HEK293 (cell line): ENCODE results near the gene CACNB4.

ENCODE experiments used
- CTCF ChIA-PET: fragments of 350-600 bp; formaldehyde crosslinking; extraction: SDS; loops from one replicate; lab custom pipeline; 2021; ENCODE audit warnings: antibody characterized with exemption; lab: Yijun Ruan, JAX
- POLR2A ChIA-PET: fragments of 300-600 bp; formaldehyde crosslinking; extraction: SDS; loops from one replicate; lab custom pipeline; 2020; ENCODE audit warnings: antibody characterized with exemption, inconsistent platforms; lab: Yijun Ruan, JAX
- H3K27ac ChIP-seq: fragments of 200-500 bp; sonication (Bioruptor generic); 2 replicates; pipeline ENCODE4 v1.5.1; 2014; ENCODE audit warnings: low read depth, low read length, control low read depth, inconsistent platforms; ENCODE audit errors: extremely low read depth
- H3K36me3 ChIP-seq, 2 experiments: fragments of 200-500 bp in 1 of 2; sonication (Bioruptor generic) in 1 of 2; 1 replicate in 1 of 2; 2 replicates in 1 of 2; pipeline ENCODE4 v1.5.1; 2014 to 2017; ENCODE audit warnings: inconsistent platforms in 2 of 2, low read length in 2 of 2; ENCODE audit not compliant: control insufficient read depth in 2 of 2, insufficient read depth in 1 of 2
- H3K4me1 ChIP-seq: fragments of 200-500 bp; sonication (Bioruptor generic); 2 replicates; pipeline ENCODE4 v1.5.1; 2014; ENCODE audit warnings: mild to moderate bottlenecking, low read length, inconsistent platforms; ENCODE audit not compliant: control insufficient read depth, insufficient read depth
- H3K4me3 ChIP-seq: 2 replicates; pipeline ENCODE4 v1.5.1; 2011; ENCODE audit warnings: low read depth, mild to moderate bottlenecking, control low read depth, low read length, moderate library complexity
- H3K9me3 ChIP-seq: fragments of 200-500 bp; sonication (Bioruptor generic); 2 replicates; pipeline ENCODE4 v1.5.1; 2014; ENCODE audit warnings: low read depth, low read length, inconsistent platforms; ENCODE audit not compliant: control insufficient read depth, insufficient read depth
- AEBP2 ChIP-seq: fragments of 450-650 bp; formaldehyde crosslinking; IDR thresholded peaks from 2 replicates; pipeline ENCODE4 v1.5.1; 2016; ENCODE audit warnings: missing biosample characterization, missing genetic modification characterization, borderline replicate concordance
- KLF8 ChIP-seq: fragments of 450-650 bp; formaldehyde crosslinking; IDR thresholded peaks from 2 replicates; pipeline ENCODE4 v1.5.1; 2016; ENCODE audit warnings: missing biosample characterization, missing genetic modification characterization
- MZF1 ChIP-seq: fragments of 450-650 bp; formaldehyde crosslinking; IDR thresholded peaks from 2 replicates; pipeline ENCODE4 v1.5.1; 2017; ENCODE audit warnings: missing biosample characterization, missing genetic modification characterization, borderline replicate concordance
- YY1 ChIP-seq: fragments of 450-650 bp; formaldehyde crosslinking; IDR thresholded peaks from 2 replicates; pipeline ENCODE4 v1.5.1; 2018; ENCODE audit warnings: missing biosample characterization, missing genetic modification characterization
- ZBTB21 ChIP-seq: fragments of 450-650 bp; formaldehyde crosslinking; IDR thresholded peaks from 2 replicates; pipeline ENCODE4 v1.5.1; 2017; ENCODE audit warnings: missing biosample characterization, missing genetic modification characterization
- ZFHX2 ChIP-seq: fragments of 450-650 bp; formaldehyde crosslinking; conservative IDR thresholded peaks from 2 replicates; pipeline ENCODE4 v1.5.1; 2016; ENCODE audit warnings: missing biosample characterization, missing genetic modification characterization
- ZNF148 ChIP-seq: fragments of 450-650 bp; formaldehyde crosslinking; IDR thresholded peaks from 2 replicates; pipeline ENCODE4 v1.5.0; 2017; ENCODE audit warnings: missing biosample characterization, missing genetic modification characterization, borderline replicate concordance
- ZNF175 ChIP-seq: fragments of 450-650 bp; formaldehyde crosslinking; IDR thresholded peaks from 2 replicates; pipeline ENCODE4 v1.5.1; 2016; ENCODE audit warnings: missing biosample characterization, missing genetic modification characterization
- ZNF274 ChIP-seq, 2 experiments: fragments of 200-500 bp in 1 of 2; fragments of 450-650 bp in 1 of 2; sonication (Bioruptor generic) in 1 of 2; formaldehyde crosslinking in 1 of 2; IDR thresholded peaks; 2 replicates each; pipeline versions ENCODE4 v1.5.1 to v1.6.1; 2014 to 2016; ENCODE audit warnings: borderline replicate concordance in 1 of 2, inconsistent platforms in 1 of 2, low read length in 1 of 2, missing biosample characterization in 1 of 2, missing genetic modification characterization in 1 of 2
- ZNF416 ChIP-seq: fragments of 450-650 bp; formaldehyde crosslinking; IDR thresholded peaks from 2 replicates; pipeline ENCODE4 v1.5.1; 2016; ENCODE audit warnings: missing biosample characterization, missing genetic modification characterization
- ZNF423 ChIP-seq: fragments of 450-650 bp; formaldehyde crosslinking; IDR thresholded peaks from 2 replicates; pipeline ENCODE4 v1.5.1; 2016; ENCODE audit warnings: missing biosample characterization, missing genetic modification characterization
- ZNF449 ChIP-seq: fragments of 450-650 bp; formaldehyde crosslinking; IDR thresholded peaks from 2 replicates; pipeline ENCODE4 v1.5.1; 2017; ENCODE audit warnings: missing biosample characterization, mild to moderate bottlenecking, missing genetic modification characterization, moderate library complexity
- ZNF561 ChIP-seq: fragments of 450-650 bp; IDR thresholded peaks from 2 replicates; pipeline ENCODE4 v1.5.1; 2018; ENCODE audit warnings: missing biosample characterization, missing genetic modification characterization, borderline replicate concordance
- ZNF596 ChIP-seq: fragments of 450-650 bp; IDR thresholded peaks from 2 replicates; pipeline ENCODE4 v1.5.0; 2018; ENCODE audit warnings: missing biosample characterization, mild to moderate bottlenecking, missing genetic modification characterization, moderate library complexity
- ZNF658 ChIP-seq: fragments of 450-650 bp; formaldehyde crosslinking; IDR thresholded peaks from 2 replicates; pipeline ENCODE4; 2016; ENCODE audit warnings: missing biosample characterization, missing genetic modification characterization
- ZNF660 ChIP-seq: fragments of 450-650 bp; IDR thresholded peaks from 2 replicates; pipeline ENCODE4 v1.5.1; 2018; ENCODE audit warnings: missing biosample characterization, mild to moderate bottlenecking, missing genetic modification characterization
- ZNF701 ChIP-seq: fragments of 450-650 bp; formaldehyde crosslinking; IDR thresholded peaks from 2 replicates; pipeline ENCODE4 v1.5.1; 2016; ENCODE audit warnings: missing biosample characterization, missing genetic modification characterization
- ZNF76 ChIP-seq: fragments of 450-650 bp; formaldehyde crosslinking; IDR thresholded peaks from 2 replicates; pipeline ENCODE4; 2016; ENCODE audit warnings: low read depth, missing biosample characterization, missing genetic modification characterization, borderline replicate concordance
- ZNF768 ChIP-seq: fragments of 450-650 bp; formaldehyde crosslinking; IDR thresholded peaks from 2 replicates; pipeline ENCODE4 v1.5.1; 2018; ENCODE audit warnings: missing biosample characterization, mild to moderate bottlenecking, missing genetic modification characterization
- ZNF791 ChIP-seq: fragments of 450-650 bp; formaldehyde crosslinking; IDR thresholded peaks from 2 replicates; pipeline ENCODE4 v1.5.1; 2016; ENCODE audit warnings: missing biosample characterization, missing genetic modification characterization
- ZNF843 ChIP-seq: fragments of 450-650 bp; formaldehyde crosslinking; IDR thresholded peaks from 2 replicates; pipeline ENCODE4 v1.5.1; 2016; ENCODE audit warnings: missing biosample characterization, missing genetic modification characterization
- ZSCAN23 ChIP-seq: fragments of 450-650 bp; formaldehyde crosslinking; IDR thresholded peaks from 2 replicates; pipeline ENCODE4 v1.5.1; 2016; ENCODE audit warnings: missing biosample characterization, missing genetic modification characterization

The CACNB4 gene

GRCh38 chr2:151959238-151959637 lies 139.6 kb downstream of the CACNB4 start:
- no peak overlapping the region for H3K27ac ChIP-seq
- TF ChIP-seq ZNF843 (tag by site-specific recombination) (no peak), ZNF660 (tag by site-specific recombination) (no peak), ZFHX2 (no peak), ZNF791 (no peak)
- TF ChIP-seq, all 188 proteins: peak for 0
- Histone ChIP-seq H3K4me1 (no peaks in the 10 kb centered on the region), H3K4me3 (no peak overlapping the region), H3K9me3 (no peaks in the 10 kb centered on the region), H3K36me3 (no peaks in the 10 kb centered on the region)
- ChIA-PET CTCF (interaction anchor here (1.2 to 1.3 kb wide), 2 partner anchors 11 to 39 kb away, joined by 3 to 7 read pairs; no protein-coding TSS in a partner anchor), POLR2A (no interaction called here)

GRCh38 chr2:151953467-151953866 lies 145.4 kb downstream of the CACNB4 start:
- POLR2A ChIA-PET: no interaction called here
- no peak overlapping the region for H3K4me3 ChIP-seq

More at GRCh38 chr2:151953467-151953866, 145.4 kb downstream of the CACNB4 start:
- CTCF ChIA-PET: interaction anchor here (0.8 to 1.9 kb wide), 2 partner anchors 22 to 45 kb away, joined by 3 to 5 read pairs; no protein-coding TSS in a partner anchor
- Histone ChIP-seq H3K9me3 (no peaks in the 10 kb centered on the region), H3K36me3 (no peaks in the 10 kb centered on the region), H3K4me1 (no peaks in the 10 kb centered on the region), H3K27ac (no peak overlapping the region)
- no peak for TF ChIP-seq MZF1
- TF ChIP-seq ZNF561 (tag by site-specific recombination): no peak
- no peak for TF ChIP-seq ZNF701
- TF ChIP-seq ZNF416 (tag by site-specific recombination): no peak
- TF ChIP-seq ZNF423: no peak
- TF ChIP-seq ZNF449: no peak
- TF ChIP-seq ZNF175 (tag by site-specific recombination): no peak
- no peak for TF ChIP-seq ZNF76 (tag by site-specific recombination)
- no peak for TF ChIP-seq ZNF791
- no peak for TF ChIP-seq YY1
- TF ChIP-seq ZNF658: no peak
- no peak for TF ChIP-seq ZNF596 (tag by site-specific recombination)
- no peak for TF ChIP-seq ZSCAN23
- no peak for TF ChIP-seq KLF8 (tag by site-specific recombination)
- no peak for TF ChIP-seq AEBP2 (tag by site-specific recombination)
- TF ChIP-seq ZNF274 (IDR thresholded peaks at IDR 0.05; ENCODE audit: low read length): no peak
- TF ChIP-seq ZNF274 (tag by site-specific recombination; IDR thresholded peaks at IDR 0.05; ENCODE audit: borderline replicate concordance): no peak
- TF ChIP-seq ZNF768 (tag by site-specific recombination): no peak
- no peak for TF ChIP-seq ZBTB21 (tag by site-specific recombination)
- no peak for TF ChIP-seq ZNF148 (tag by site-specific recombination)
- TF ChIP-seq ZFHX2: no peak
